ENCODE data around the gene CLIC4.
"Not testable (repeated sequence)": the region's sequence is repeated elsewhere in the genome, so short reads cannot be mapped to it uniquely, and the experiment has no call there.

Gene CLIC4

GRCh38 chr1:24878775-24879742 lies 133.8 kb downstream of the CLIC4 start:
- no peak for DNase-seq

DNA sequence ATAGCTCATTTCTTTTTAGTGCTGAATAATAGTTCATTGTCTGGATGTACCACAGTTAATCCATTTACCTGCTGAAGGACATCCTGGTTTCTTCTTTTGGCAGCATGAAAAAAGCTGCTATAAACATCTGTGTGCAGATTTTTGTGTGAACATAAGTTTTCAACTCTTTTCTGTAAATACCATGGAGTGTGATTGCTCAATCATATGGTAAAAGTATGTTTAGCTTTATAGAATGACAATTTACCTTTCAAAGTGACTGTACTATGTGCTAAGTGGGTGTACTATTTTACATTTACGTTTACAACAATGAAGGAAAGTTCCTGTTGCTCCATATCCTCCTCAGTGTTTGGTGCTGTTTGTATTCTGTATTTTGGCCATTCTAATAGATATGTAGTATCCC lies 135.8 kb downstream of the CLIC4 start:
- no peak for DNase-seq

DNA sequence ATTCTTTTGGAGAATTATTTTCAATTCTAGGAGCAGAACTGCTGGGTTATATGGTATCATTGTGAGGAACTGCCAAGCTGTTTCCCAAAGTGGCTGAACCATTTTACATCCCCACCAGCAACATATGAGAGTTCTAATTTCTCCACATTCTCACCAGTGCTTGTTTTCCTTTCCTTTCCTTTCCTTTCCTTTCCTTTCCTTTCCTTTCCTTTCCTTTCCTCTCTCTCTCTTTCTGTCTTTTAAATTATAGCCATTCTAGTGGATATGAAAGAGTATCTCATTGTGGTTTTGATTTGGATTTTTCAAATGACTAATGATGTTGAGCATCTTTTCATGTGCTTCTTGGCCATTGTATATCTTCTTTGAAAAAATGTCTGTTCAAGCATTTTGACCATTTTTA lies 139.5 kb downstream of the CLIC4 start:
- no peak for DNase-seq

GRCh38 chr1:24886241-24886640 lies 141.0 kb downstream of the CLIC4 start:
- DNase-seq: no peak

GRCh38 chr1:24888061-24888970 lies 143.1 kb downstream of the CLIC4 start:
- no peak for DNase-seq

GRCh38 chr1:24888971-24889676 lies 143.9 kb downstream of the CLIC4 start:
- DNase-seq: no peak

- DNase-seq: no peak
Observed at GRCh38 chr1:24890887-24891286, 145.6 kb downstream of the CLIC4 start.

GRCh38 chr1:24891367-24891766 lies 146.1 kb downstream of the CLIC4 start:
- not testable (repeated sequence) for DNase-seq

- DNase-seq: no peak
Observed at GRCh38 chr1:24892188-24893153, 147.2 kb downstream of the CLIC4 start.

- DNase-seq: no peak
Observed at GRCh38 chr1:24893431-24893830, 148.2 kb downstream of the CLIC4 start.

Data from activated CD4-positive, alpha-beta T cell treated with anti-CD3 and anti-CD28 coated beads, Interleukin-2, amount 50 U/mL, for 16 hours (primary cell).